Lower leg skin (tissue), 3 donors: ENCODE results near the gene PTDSS2.

Experiments
- CTCF ChIP-seq, 3 donors: fragments of 450-650 bp; IDR thresholded peaks; one replicate each; pipeline ENCODE4 v1.5.1; 2016; ENCODE audit warnings: antibody characterized with exemption in 3 of 3, mild to moderate bottlenecking in 3 of 3, moderate library complexity in 2 of 3
- POLR2A ChIP-seq, 2 donors: fragments of 450-650 bp; IDR thresholded peaks; one replicate each; pipeline ENCODE4 v1.6.1; 2016 to 2017; ENCODE audit warnings: antibody characterized with exemption in 2 of 2, mild to moderate bottlenecking in 1 of 2, moderate library complexity in 1 of 2

GRCh38 chr11:450809-451451 is 851 bp downstream of the PTDSS2 start:
- no peak for TF ChIP-seq CTCF (IDR thresholded peaks at IDR 0.05)
- no peak for TF ChIP-seq POLR2A (IDR thresholded peaks at IDR 0.05)
